ENCODE measurements around the gene HRG. TPM values are rescaled to one million over a fixed set of nuclear protein-coding genes. Genes with fewer than 3 reads are reported as not detected.

HRG gene
- polyA plus RNA-seq, result not detected in 2 replicates

GRCh38 chr3:186665625-186666188, at the start of gene HRG:
Gene HRG (plus strand): TSS chr3:186666014. CDS start chr3:186666032, 18 bp downstream.

GRCh38 chr3:186639778-186640472, 25.9 kb upstream of the HRG start, which contains the start of gene FETUB:
Gene FETUB (plus strand): TSS chr3:186640399. CDS start chr3:186640461, 62 bp downstream.

GRCh38 chr3:186717039-186717457, 51.2 kb downstream of the HRG start, which contains the start of gene KNG1:
Gene KNG1 (plus strand): TSS chr3:186717359. CDS start chr3:186717543, 184 bp downstream.

Other genes starting within 250 kb of the HRG start
- 1.8 and 3.2 TPM in 2 replicates for gene CRYGS, start 121.6 kb upstream of the HRG start, polyA plus RNA-seq
- 6.0 and 8.7 TPM in 2 replicates for gene TBCCD1, start 98.7 kb upstream of the HRG start, polyA plus RNA-seq
- 42.0 and 44.2 TPM in 2 replicates for gene DNAJB11, start 95.3 kb upstream of the HRG start, polyA plus RNA-seq
- not detected in 2 replicates for gene AHSG, start 53.0 kb upstream of the HRG start, polyA plus RNA-seq
- not detected in 2 replicates for gene FETUB, start 25.6 kb upstream of the HRG start, polyA plus RNA-seq
- not detected in 2 replicates for gene KNG1, start 51.3 kb downstream of the HRG start, polyA plus RNA-seq
- 1,838 and 1,904 TPM in 2 replicates for gene EIF4A2, start 117.6 kb downstream of the HRG start, polyA plus RNA-seq
- gene RFC4, start 140.5 kb downstream of the HRG start, polyA plus RNA-seq, result 17.5 and 18.9 TPM in 2 replicates
- gene ADIPOQ, start 176.7 kb downstream of the HRG start, polyA plus RNA-seq, result not detected in 2 replicates

All from Purkinje cell (primary cell).